Lung microvascular endothelial cell (primary cell): ENCODE results near the gene NPTN. TPM values are rescaled to one million over a fixed set of nuclear protein-coding genes. Genes with fewer than 3 reads are reported as not detected.

Experiments
- DNase-seq, 2 donors: peaks; one replicate each; pipeline versions ENCODE4 v3.0.0 to v3.0.0-alpha.2; 2010; ENCODE audit warnings: low read depth in 2 of 2
- total RNA-seq: library from RNA; depleted of rRNA; stranded (reverse); fragments of >200 nt; gene quantifications from 2 replicates; pipeline ENCODE4 v1.2.1, GENCODE V29; 2014

Gene NPTN
- total RNA-seq, 1 donor from 2014 or later: 130 TPM

DNA sequence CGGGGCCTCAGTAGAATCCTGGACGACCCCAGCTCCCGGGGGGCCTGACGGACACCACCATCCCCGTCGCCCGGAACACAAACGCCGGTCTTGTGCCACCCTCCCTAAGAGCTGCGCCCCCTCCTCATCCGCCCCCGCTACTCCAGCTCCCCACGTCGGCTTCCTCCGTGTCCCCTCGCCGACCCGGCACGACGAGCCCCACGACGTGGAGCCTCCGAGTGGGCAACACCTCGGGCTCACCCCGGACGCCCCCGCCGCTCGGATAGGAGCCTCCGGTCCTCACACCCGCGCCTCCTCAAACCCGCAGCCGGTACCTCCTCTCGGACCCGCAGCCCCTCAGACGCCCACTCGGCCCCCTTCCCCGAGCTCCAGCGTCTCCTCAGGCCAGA, 525 bp downstream of the NPTN start:
- peak; percentile 11 to 21 for DNase-seq

DNA sequence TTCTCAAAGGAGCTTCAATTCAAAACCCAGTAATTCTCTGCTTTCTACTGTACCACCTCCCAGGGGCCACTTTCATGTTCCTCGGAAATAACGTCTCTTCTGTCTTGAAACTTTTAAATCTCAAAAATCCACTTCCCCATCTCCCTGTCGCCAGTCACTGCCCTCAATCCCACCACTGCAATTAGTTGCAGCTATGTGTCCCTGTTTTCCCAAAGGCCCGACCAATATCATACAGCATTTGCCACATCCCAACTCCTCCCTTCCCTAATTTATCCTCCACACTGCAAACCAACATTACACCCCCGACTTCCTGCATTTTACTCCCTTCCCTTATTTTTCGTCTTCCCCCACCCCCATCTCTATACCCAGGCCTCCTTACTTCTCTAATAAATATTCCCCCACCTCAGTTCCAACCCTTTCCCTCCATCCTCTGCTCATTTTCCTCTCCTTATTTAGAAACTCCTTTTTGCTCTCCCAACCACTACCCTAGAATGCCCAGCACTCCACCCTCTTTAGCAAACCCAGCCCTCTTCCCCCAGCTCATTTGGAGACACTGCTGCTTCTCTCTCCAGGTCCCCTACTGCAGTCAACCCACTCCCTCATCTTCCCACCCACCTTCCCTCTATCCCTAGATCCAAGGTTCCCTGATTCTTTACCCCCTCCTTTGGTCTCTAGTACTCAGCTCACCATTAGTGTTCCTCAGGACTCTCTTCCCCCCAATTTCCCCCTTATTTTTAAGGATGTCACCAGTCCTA, 1.1 kb downstream of the NPTN start:
- peak; percentile 36 to 44 for DNase-seq

DNA sequence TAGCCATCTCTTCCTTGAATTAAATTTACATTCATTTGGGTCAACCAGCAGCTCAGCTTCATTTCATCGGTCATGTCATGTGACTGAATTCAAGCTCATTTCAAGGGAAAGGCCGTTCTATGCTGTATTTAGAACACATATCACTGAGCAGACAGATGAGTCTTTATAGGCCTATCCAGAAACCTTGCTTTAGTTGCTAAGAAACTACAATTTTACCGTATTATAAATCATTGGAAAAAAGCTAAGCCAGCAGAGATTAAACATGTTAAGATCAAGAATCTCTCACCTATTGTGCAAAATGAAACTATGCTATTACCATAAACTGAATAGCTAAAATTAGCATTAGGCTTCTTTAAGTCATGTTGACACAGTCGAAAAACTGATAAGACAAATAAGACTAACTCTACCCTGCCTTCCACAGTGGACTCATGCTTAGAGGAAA, 2.2 kb downstream of the NPTN start:
- DNase-seq: peak; percentile 30 to 36

DNA sequence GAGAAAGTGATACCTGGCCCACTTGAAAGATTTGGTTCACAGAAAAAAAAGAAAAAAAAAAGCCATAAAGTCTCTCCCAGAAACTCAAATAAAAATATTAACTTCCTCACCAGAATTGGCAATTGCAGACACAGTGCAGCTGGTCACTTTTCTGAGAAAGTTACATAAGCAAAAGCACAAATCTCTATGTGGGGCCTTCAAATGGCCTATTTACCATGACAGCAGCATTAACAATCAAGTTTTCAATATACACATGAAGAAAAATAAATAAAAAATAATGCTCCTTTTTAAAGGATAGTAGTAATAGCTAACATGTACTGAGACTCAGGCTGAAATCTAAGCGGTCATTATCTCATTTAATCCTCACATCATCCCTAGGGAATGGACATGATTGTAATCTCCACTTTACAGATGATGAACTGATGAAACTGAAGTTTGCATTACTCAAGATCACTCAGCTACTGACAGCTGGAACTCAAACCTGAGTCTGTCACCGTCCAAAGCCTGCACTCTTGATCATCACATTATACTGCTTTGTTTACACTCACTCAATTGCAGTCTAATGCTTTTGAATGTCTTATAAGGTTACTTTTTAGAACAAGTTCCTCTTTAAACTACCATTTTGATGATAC, 3.3 kb downstream of the NPTN start:
- DNase-seq: no peak

DNA sequence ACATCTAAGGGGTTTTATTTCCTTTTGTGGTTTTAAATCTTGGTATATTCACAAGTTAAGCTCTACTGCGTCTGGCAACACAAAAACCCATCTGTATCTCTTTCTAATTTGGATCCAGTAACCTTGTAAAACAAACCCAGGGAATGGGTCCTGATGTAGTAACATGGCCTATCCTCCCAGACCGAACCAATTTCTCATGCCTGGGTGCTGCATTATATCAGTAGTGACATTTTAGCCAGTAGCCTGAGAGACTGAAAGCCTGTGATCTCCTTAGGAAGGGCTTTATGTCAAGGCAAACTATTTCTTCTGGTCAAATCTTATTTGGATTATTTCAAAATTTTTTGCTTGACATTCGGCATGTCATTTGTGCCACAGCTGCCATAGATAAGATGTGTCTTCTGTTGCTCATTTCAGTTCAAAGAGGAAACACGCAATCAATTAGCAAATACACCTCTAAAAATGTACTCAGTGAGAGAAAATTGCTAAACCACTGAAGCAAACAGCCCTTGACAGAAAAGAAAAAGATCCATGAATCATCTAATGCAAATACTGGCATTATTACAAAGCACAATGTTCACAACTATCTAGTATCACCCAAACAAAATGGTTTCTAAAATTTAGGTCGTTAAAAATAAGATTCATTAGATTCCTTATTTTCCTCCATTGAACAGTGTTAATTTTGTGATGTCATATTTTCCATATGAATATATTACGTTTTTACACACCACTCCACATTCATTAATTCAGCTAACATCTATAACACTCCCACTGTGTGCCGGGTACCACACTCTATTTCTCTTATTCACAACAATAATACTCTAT, 4.0 kb downstream of the NPTN start:
- DNase-seq: no peak

DNA sequence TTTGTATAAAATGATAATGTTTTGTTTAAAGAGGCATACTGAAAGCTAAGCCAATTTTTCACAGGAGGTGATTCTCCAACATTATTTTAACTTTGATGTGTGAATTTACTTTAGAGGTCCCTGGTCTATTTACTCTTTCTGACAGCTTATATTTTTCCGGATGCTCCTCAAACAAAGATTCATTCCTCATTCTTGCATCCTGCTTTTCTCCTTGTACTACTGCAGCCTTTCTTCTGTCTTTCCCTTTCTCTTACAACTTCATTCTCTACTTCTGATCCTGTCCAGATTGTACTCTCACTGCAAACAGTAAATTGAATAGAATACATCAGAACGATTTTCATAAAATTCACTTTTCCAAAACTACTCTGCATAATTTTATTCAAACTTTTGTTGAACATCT, 5.1 kb downstream of the NPTN start:
- no peak for DNase-seq

DNA sequence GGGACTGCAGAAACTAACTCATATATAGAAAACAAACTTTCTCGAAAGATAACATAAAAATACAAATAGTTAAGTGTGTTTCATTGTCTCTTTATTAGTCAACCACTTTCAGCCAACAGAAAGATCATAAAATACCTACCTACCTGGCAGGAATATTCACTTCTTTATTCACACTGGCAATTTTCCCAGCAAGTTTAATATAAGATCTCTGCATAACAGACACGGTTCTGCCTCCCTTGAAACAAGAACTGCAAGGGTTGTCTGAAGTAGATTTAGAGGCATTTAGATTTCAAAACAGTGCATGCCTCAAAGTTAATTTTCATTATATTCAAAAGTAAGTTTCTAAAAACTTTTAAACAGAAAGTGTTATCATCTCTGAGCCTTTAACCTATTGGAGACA, 7.1 kb downstream of the NPTN start:
- DNase-seq: no peak

DNA sequence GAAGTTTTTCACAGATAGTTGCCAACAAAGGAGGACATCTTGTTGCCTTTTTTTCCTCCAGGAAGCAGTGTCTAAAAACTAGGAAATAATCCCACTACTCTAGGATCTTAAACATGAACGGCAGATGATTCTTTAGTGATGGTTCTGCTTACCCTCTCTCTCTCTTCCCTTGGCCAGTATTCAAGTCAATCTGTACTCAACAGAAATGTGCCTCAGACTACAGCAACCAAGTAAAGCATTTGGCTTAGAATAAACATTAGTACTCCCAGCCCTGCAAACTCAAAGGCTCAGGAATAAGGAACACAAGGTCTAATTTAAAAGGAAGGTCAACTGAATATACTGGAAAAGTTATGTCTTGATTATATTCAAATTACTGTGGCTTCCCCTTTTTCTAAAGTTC, 8.7 kb downstream of the NPTN start:
- no peak for DNase-seq

DNA sequence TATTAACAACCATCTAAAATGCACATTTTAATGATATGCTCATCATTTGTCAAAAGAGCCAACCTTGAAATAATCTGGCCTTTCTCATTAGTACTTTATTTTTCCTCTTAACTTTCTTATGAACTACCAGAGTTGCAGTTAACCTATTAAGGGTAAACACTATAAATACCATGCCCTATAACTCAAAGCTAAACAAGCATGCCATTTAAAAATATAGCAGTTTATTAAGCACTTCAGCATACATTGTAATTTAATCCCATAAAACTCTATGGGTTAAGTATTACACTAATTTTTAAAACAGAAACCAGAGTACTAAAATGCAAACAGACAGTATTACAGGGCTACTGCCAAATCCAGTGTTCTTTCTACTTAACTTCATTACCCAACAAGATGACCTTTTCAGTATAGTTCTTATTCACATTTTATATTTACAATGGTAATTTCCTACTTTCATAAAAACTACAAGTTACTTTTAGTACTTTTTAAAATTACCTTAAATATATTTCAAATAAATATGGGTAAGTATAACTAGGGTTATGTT, 11.8 kb downstream of the NPTN start:
- DNase-seq: no peak

DNA sequence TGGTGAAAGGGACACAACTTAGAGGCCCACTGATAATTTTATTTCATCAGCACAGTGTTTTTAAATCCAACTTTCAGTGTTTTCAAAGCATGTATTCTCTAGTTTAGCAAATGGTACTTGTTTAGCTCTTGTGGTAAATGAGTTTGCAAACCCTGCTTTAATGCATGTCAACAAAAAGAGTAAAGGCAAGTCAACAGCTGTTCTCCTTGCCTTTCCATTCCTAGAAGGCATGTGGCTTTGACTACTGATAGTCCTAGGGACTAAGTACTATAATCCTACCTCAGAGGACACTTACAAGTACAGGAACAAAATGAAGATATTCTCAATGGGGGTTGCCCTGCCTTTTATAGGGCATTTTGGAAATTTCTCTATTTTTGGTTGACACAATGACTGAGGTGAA, 13.1 kb downstream of the NPTN start:
- DNase-seq: no peak

DNA sequence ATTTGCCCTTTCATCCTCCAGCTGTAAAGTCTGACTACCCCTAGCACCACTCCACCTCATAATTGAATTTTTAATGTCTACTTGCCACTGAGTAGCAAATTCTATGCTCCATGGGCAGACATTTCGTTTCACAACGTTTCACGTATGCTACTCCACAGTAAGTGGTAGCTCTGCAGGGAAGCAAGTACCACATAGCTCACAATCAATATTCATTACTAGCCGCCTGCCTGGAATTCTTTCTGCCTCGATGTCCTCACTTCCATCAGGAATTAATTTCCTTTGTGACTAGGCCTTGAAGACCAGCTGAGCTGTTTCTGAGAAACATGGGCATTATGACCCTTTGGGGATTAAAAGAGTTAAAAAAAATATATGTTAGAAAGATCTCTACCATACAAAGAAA, 15.3 kb downstream of the NPTN start:
- no peak for DNase-seq

DNA sequence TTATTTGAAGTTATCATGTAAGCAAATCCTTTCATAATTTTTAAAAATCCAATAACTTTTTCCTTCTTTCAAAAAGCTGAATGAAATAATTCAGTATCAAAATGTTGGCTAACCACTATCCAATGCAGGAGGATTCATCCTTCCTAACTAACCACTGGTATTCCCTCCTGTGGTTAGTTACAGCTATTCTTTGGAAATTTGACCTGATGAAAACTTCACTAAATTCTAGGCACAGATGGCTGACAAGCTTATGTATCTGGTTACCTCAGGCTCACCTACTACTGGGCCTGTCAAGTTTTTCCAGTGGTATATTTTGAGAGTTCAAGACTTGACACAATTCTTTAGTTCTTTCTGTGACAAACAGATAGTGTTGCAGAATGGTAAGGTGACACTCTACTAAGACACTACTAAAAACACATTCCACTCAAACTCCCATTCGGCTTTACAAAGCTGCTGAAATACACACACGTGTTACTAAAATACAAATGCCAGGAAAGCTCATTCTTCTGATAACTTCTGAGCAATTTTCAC, 15.8 kb downstream of the NPTN start:
- no peak for DNase-seq

DNA sequence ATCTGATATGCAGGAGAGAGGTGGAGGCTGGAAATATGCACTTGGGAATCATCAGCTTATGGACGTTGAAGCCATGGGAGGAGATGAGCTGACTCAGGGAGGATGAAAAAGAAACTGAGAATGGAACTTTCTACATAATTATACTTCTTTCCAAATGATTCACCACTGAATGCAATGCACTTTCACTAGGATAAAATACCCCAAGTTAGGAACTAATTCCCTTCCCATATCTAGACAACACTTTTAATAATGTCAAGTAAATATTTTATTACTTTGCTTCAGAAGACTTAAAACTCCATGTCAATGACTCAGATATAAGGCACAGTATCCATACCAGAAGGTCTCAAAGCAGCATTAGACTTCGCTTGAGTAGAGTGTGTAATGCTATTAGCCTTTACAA, 24.2 kb downstream of the NPTN start:
- DNase-seq: peak in 1 of 2 donors; percentile 13

DNA sequence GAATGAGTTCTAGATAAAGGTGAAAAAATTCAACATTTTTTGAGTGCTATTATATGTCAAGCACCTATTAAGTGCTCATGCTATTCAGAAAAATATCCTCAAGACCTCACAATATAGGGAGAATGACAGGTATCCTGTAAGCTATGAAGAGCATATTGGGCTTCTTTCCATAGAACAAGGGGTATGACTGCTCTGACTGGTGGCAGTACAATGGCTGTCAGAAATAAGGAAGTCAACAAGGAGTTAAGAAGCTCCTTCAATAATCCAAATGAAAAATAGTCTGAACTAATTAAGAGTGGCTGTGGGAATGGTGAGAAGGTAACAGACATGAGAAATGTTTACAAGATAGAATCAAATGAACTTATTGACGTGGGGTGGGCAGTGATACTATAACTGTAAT, 24.7 kb downstream of the NPTN start:
- no peak for DNase-seq

DNA sequence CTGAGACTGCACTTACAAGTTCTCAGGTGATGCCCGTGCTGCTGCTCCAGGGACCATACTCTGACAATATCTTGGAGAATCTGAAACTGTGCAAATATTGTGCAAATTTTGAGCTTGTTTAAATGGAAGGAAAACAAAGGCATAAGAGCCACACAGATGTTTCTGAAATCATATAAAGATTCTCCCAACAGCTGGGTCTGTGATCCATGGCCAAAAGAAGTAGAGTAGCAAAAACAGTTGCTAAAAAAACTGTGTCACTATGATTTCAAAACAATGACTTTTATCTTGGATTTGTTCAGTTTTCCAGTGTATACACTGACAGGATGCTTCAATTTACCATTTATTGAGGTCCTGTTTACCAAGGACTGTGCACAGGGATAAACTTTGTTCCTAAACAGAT, 25.3 kb downstream of the NPTN start:
- no peak for DNase-seq

DNA sequence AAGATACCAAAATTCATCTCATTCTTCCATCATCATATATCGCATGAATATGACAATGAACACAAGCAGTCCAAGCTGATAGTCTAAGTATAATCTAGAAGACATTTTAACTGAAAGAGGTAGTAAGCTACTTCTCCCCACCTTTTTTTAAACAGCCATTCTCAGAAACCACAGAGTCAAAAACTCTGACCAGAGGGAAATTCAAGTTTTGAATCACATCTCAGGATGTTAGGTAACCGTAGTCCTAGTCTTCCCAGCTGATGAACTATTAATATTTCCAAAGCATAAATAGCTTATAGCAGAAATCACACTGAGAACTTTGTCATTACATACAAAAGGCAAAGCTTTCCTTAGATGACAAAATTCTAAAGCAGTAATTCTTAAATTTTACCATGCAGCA, 25.8 kb downstream of the NPTN start:
- DNase-seq: no peak

DNA sequence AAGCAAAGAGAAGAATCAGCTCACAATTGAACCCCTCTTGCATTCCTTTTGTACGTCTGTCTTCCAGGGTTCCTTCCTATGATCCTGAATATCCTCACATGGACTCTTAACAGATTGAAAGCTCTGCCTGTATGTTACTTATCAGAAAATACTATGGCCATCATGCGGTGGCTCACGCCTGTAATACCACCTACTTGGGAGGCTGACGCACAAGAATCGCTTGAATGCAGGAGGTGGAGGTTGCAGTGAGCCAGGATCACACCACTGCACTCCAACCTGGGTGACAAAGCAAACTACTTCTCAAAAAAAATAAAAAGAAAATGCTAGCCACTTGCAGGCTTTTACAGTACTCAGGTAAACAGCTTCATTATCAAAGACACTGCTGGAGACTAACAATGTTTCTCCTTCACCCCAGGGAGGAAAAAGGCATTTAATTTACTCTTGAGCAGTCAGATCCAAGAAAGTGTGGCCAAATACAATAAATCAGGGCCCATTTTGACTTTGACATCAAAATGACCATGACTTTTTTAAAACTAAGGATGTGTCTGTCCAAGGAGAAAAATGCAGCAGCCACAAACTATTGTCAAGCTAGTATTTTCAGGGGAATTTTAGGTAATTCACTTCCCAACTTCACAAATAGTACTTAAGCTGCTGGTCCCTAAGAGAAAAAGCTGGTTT, 27.3 kb downstream of the NPTN start:
- DNase-seq: no peak

DNA sequence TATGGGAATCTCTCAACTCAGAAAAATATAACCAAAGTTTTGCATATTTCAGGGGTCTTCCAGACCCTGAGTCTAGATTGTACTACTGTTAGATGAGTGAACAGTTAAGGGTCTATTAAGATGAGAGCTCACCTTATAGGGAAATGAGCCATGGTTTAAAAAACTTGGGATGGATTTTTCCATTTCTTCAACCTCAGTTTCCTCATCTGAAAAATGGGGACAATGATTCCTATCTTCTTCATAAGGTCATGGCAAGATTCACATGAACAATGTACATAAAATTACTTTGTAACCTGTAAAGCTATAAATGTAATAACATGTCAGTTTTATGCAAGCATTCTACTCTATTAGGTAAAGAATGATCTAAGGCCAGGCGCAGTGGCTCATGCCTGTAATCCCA, 28.7 kb downstream of the NPTN start:
- no peak for DNase-seq

DNA sequence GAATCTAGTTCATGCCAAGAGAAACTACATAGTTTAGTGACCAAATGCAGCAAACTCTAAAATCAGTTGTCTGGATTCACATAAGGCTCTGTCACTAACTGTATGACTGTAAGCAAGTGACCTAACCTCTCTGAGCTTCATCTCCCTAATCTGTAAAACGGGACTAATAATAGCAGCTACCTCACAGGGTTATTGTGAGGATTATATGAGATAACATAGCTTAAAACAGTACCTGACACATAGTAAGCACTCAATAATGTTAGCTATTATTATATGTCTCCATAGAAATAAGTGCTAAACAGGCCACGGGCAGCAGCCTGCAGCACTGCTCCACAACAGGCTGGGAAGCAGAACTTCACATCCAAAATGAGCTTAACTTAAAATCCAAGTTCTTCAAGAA, 30.2 kb downstream of the NPTN start:
- DNase-seq: peak; percentile 15 to 39

DNA sequence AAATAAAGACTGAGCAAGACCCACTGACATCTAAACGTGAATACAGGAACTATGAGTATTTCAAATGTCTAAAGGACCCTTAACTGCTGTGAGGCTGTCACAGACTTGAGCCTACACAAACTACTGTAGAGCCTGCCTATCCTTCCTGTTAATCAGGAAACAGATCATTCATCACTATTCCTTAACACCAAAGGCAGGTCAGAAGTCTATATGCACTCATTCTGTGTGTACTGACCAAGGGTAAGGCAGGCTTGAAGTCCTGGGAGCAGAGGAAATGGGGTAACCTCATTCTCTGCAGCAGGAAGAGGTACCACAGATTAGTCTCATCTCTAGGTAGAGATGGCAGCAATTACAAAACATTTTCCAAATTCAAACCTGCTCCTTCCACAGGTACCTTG, 30.7 kb downstream of the NPTN start:
- DNase-seq: peak; percentile 43 to 77
